ENCODE results near the gene SHC1. TPM values are rescaled to one million over a fixed set of nuclear protein-coding genes. Genes with fewer than 3 reads are reported as not detected.

The SHC1 gene, protein sequence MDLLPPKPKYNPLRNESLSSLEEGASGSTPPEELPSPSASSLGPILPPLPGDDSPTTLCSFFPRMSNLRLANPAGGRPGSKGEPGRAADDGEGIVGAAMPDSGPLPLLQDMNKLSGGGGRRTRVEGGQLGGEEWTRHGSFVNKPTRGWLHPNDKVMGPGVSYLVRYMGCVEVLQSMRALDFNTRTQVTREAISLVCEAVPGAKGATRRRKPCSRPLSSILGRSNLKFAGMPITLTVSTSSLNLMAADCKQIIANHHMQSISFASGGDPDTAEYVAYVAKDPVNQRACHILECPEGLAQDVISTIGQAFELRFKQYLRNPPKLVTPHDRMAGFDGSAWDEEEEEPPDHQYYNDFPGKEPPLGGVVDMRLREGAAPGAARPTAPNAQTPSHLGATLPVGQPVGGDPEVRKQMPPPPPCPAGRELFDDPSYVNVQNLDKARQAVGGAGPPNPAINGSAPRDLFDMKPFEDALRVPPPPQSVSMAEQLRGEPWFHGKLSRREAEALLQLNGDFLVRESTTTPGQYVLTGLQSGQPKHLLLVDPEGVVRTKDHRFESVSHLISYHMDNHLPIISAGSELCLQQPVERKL
- total RNA-seq = 10 to 100 TPM; 63.2 to 81.7 (median 71.4) TPM
- 37.9 TPM for polyA plus RNA-seq
- long read RNA-seq, donor 1, transcript SHC1-204 (13 exons, 3,059 nt) = minor isoform, 11 of 126 reads
- long read RNA-seq, donor 1, transcript SHC1-205 (13 exons, 3,062 nt) = major isoform, 19 of 126 reads
- long read RNA-seq, donor 1, transcript SHC1-210 (12 exons, 3,481 nt) = minor isoform, 6 of 126 reads
- long read RNA-seq, donor 1, partial matches to known transcripts = 47 of 126 reads
- long read RNA-seq, donor 1, other reads (novel, unspliced or antisense) = 39 of 126 reads
- long read RNA-seq, donor 2, transcript SHC1-202 (12 exons, 3,472 nt) = minor isoform, 6 of 55 reads
- long read RNA-seq, donor 2, transcript SHC1-204 (13 exons, 3,059 nt) = minor isoform, 5 of 55 reads
- long read RNA-seq, donor 2, transcript SHC1-210 (12 exons, 3,481 nt) = major isoform, 15 of 55 reads
- long read RNA-seq, donor 2, transcript SHC1-205 (13 exons, 3,062 nt) = minor isoform, 11 of 55 reads
- long read RNA-seq, donor 2, partial matches to known transcripts = 3 of 55 reads
- long read RNA-seq, donor 2, other reads (novel, unspliced or antisense) = 15 of 55 reads
- long read RNA-seq, donor 3, transcript SHC1-202 (12 exons, 3,472 nt) = minor isoform, 20 of 307 reads
- long read RNA-seq, donor 3, transcript SHC1-204 (13 exons, 3,059 nt) = minor isoform, 33 of 307 reads
- long read RNA-seq, donor 3, transcript SHC1-210 (12 exons, 3,481 nt) = minor isoform, 28 of 307 reads
- long read RNA-seq, donor 3, transcript SHC1-205 (13 exons, 3,062 nt) = major isoform, 61 of 307 reads
- long read RNA-seq, donor 3, partial matches to known transcripts = 91 of 307 reads
- long read RNA-seq, donor 3, other reads (novel, unspliced or antisense) = 74 of 307 reads
- long read RNA-seq, donor 4, transcript SHC1-204 (13 exons, 3,059 nt) = minor isoform, 15 of 71 reads
- long read RNA-seq, donor 4, transcript SHC1-210 (12 exons, 3,481 nt) = minor isoform, 7 of 71 reads
- long read RNA-seq, donor 4, transcript SHC1-205 (13 exons, 3,062 nt) = major isoform, 22 of 71 reads
- long read RNA-seq, donor 4, partial matches to known transcripts = 11 of 71 reads
- long read RNA-seq, donor 4, other reads (novel, unspliced or antisense) = 13 of 71 reads

DNA sequence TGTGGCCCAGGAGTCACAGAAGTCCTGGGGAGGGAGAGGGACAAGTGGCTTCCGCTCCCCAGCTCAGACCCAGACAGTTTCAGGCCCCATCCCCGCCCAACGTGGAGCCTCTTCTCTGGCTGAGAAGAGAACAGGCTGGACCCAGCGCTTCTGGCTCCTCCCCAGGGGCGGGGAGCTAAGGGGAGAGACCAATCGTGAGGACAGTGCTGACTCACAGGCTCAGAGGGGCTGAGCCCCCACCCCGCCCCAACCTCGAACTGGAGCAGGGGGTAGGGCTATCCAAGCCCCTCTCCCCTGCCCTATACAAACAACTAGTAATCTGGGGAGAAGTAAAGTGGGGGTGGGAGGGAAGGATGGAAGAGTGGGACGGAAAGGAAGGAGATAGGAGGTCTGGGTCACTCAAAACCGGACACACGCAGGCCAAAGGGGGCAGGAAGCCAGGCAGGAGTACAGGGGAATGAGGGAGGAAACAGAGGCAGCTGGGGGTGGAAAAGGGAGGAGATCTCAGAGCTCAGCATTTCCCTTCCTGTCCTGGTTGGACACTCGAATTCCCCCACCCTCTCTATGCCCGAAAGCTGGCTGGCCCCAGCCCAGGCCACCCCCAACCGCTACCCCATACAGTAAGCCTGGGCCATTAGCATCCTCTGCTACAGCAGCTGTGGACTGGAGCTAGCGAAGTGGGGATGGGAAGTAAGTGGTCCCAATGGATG lies at the start of gene SHC1:
Gene SHC1, minus strand, starts transcription at position 117 of the 710 bp plus-strand sequence. CDS start 221 bp downstream, outside the sequence.
- peak; percentile 72 to 78 for ATAC-seq
- WGBS = 7% methylated on average over 15 of the region's 15 CpGs
- Histone ChIP-seq H3K27me3 (ENCODE audit: control insufficient read depth, insufficient read depth) (no peaks in the 10 kb centered on the region), H3K4me1 (ENCODE audit: control insufficient read depth, insufficient read depth, low read length) (peaks cover 17% of the 10 kb centered on the region), H3K9me3 (ENCODE audit: control insufficient read depth, low read length) (no peaks in the 10 kb centered on the region), H3K4me3 (ENCODE audit: low read length) (peak within 1 kb of the TSS; percentile 36), H3K27ac (ENCODE audit: low read length) (peak within 1 kb of the TSS; percentile 90)
- intact Hi-C loops (cut with DNase I) = loop anchor here in 1 of 4 donors (10.0 kb wide), 1 partner anchor 94 kb away; the partner anchor contains the start of gene EFNA4
- DNase-seq = peak; percentile 97 to 98 (median 97)

- intact Hi-C loops (cut with DNase I) = loop anchor here in 2 of 4 donors (5.0 to 10.0 kb wide), 2 partner anchors 55 to 57 kb away; partner anchors contain the start of gene PYGO2 (in 2 of the 2)
- no peaks in the 10 kb centered on the region for H3K9me3 ChIP-seq (ENCODE audit: control insufficient read depth, low read length)
- no peak overlapping the region for H3K27ac ChIP-seq (ENCODE audit: low read length)
- peaks cover 3% of the 10 kb centered on the region for H3K4me1 ChIP-seq (ENCODE audit: control insufficient read depth, insufficient read depth, low read length)
- ATAC-seq (no peak), DNase-seq (no peak)
- H3K27me3 ChIP-seq (ENCODE audit: control insufficient read depth, insufficient read depth) = no peaks in the 10 kb centered on the region
- H3K4me3 ChIP-seq (ENCODE audit: low read length) = no peak overlapping the region
- 79% methylated on average over 11 of the region's 11 CpGs for WGBS
Measured at GRCh38 chr1:155019377-155020245, 49.1 kb upstream of the SHC1 start.

DNA sequence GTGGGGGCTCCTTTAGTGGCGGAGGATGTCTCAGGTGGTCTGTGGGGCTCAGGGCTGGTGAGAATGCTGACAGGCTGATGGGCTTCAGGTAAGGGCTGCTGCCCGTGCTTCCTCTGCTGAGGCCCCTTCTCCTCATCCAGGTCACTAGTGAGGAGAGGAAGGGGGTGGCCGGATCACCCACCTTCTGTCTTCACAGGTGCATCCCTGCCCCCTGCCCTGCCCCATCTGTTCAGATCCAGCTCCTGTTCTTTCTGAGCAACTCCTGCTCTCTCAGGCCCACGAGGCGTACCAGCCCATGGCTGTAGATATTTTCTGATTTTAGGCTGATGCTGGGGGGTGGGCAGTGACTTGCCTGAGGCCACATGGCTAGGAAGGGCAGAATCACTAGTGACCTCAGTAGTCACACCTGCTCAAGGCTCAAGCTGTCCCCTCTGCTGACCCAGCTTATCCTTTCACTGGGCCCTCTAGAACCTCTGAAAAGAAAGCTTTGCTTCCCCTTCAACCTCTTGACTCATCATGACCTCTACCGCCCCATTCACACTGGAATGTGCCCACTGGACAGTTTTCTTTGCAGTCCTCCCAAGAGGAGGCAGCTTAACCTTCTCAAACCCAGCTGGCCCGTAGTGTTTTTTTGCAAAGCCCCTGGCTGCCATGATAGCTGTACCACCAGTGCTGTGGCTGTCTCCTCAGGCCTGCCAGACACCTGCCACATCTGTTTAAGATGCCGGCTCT lies 48.2 kb upstream of the SHC1 start:
- intact Hi-C loops (cut with DNase I) = loop anchor here in 2 of 4 donors (5.0 to 10.0 kb wide), 2 partner anchors 54 to 56 kb away; partner anchors contain the start of gene PYGO2 (in 2 of the 2)
- DNase-seq = peak in 1 of 3 donors; percentile 52
- ATAC-seq = no peak
- H3K4me1 ChIP-seq (ENCODE audit: control insufficient read depth, insufficient read depth, low read length) = peaks cover 4% of the 10 kb centered on the region
- no peak overlapping the region for H3K27ac ChIP-seq (ENCODE audit: low read length)
- WGBS = 89% methylated on average over 8 of the region's 8 CpGs
- H3K4me3 ChIP-seq (ENCODE audit: low read length) = no peak overlapping the region
- no peaks in the 10 kb centered on the region for H3K27me3 ChIP-seq (ENCODE audit: control insufficient read depth, insufficient read depth)
- no peaks in the 10 kb centered on the region for H3K9me3 ChIP-seq (ENCODE audit: control insufficient read depth, low read length)

DNA sequence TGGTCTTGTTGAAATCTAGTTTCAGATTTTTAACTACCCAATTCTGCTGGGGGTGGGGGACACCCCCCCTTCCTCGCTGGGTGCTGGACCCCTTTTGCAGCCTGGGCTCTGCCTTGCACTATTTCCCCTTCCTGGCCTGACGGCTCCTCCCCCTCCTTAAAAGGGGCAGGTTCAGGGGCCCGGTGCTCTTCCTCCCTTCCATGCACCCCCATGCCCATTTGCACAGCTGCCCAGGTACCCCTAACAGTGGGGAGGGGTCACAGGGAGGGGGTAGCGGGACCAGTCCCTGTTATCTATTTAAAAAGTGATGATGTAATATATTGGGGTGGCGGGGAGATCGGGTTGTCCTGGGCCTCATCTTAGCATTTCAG lies 47.4 kb upstream of the SHC1 start:
- no peaks in the 10 kb centered on the region for H3K27me3 ChIP-seq (ENCODE audit: control insufficient read depth, insufficient read depth)
- no peaks in the 10 kb centered on the region for H3K9me3 ChIP-seq (ENCODE audit: control insufficient read depth, low read length)
- peaks cover 5% of the 10 kb centered on the region for H3K4me1 ChIP-seq (ENCODE audit: control insufficient read depth, insufficient read depth, low read length)
- intact Hi-C loops (cut with DNase I) = loop anchor here in 2 of 4 donors (5.0 to 10.0 kb wide), 2 partner anchors 53 to 56 kb away; partner anchors contain the start of gene PYGO2 (in 2 of the 2)
- DNase-seq (peak in 1 of 3 donors; percentile 57), ATAC-seq (peak; percentile 1 to 2)
- H3K27ac ChIP-seq (ENCODE audit: low read length) = peak overlapping the region; percentile 73
- 55% methylated on average over 6 of the region's 6 CpGs for WGBS
- H3K4me3 ChIP-seq (ENCODE audit: low read length) = no peak overlapping the region

- peak overlapping the region; percentile 73 for H3K27ac ChIP-seq (ENCODE audit: low read length)
- H3K4me1 ChIP-seq (ENCODE audit: control insufficient read depth, insufficient read depth, low read length) = peaks cover 5% of the 10 kb centered on the region
- intact Hi-C loops (cut with DNase I) = loop anchor here in 2 of 4 donors (5.0 to 10.0 kb wide), 2 partner anchors 52 to 55 kb away; partner anchors contain the start of gene PYGO2 (in 2 of the 2)
- DNase-seq (peak; percentile 94 to 96 (median 95)), ATAC-seq (peak; percentile 92)
- H3K4me3 ChIP-seq (ENCODE audit: low read length) = peak overlapping the region; percentile 36
- WGBS = 5% methylated on average over 49 of the region's 49 CpGs
- H3K9me3 ChIP-seq (ENCODE audit: control insufficient read depth, low read length) = no peaks in the 10 kb centered on the region
- H3K27me3 ChIP-seq (ENCODE audit: control insufficient read depth, insufficient read depth) = no peaks in the 10 kb centered on the region
Measured at GRCh38 chr1:155017041-155017945, 46.7 kb upstream of the SHC1 start.

GRCh38 chr1:155016231-155016831 lies 45.8 kb upstream of the SHC1 start:
- H3K4me3 ChIP-seq (ENCODE audit: low read length) = no peak overlapping the region
- no peak for ATAC-seq
- DNase-seq = peak in 1 of 3 donors; percentile 66
- H3K4me1 ChIP-seq (ENCODE audit: control insufficient read depth, insufficient read depth, low read length) = peaks cover 12% of the 10 kb centered on the region
- no peaks in the 10 kb centered on the region for H3K9me3 ChIP-seq (ENCODE audit: control insufficient read depth, low read length)
- WGBS = 85% methylated on average over 26 of the region's 26 CpGs
- intact Hi-C loops (cut with DNase I) = loop anchor here in 2 of 4 donors (5.0 to 10.0 kb wide), 2 partner anchors 52 to 54 kb away; partner anchors contain the start of gene PYGO2 (in 2 of the 2)
- no peaks in the 10 kb centered on the region for H3K27me3 ChIP-seq (ENCODE audit: control insufficient read depth, insufficient read depth)
- peak overlapping the region; percentile 73 for H3K27ac ChIP-seq (ENCODE audit: low read length)

GRCh38 chr1:155015527-155016230 lies 45.1 kb upstream of the SHC1 start:
- intact Hi-C loops (cut with DNase I) = loop anchor here in 2 of 4 donors (5.0 to 10.0 kb wide), 2 partner anchors 51 to 53 kb away; partner anchors contain the start of gene PYGO2 (in 2 of the 2)
- Histone ChIP-seq H3K27ac (ENCODE audit: low read length) (no peak overlapping the region), H3K4me3 (ENCODE audit: low read length) (no peak overlapping the region), H3K27me3 (ENCODE audit: control insufficient read depth, insufficient read depth) (no peaks in the 10 kb centered on the region), H3K4me1 (ENCODE audit: control insufficient read depth, insufficient read depth, low read length) (peaks cover 12% of the 10 kb centered on the region), H3K9me3 (ENCODE audit: control insufficient read depth, low read length) (no peaks in the 10 kb centered on the region)
- ATAC-seq (no peak), DNase-seq (peak in 1 of 3 donors; percentile 64)
- 89% methylated on average over 16 of the region's 16 CpGs for WGBS

All from right cardiac atrium (tissue), 5 donors.